ENCODE measurements around the gene ZNF74. TPM values are rescaled to one million over a fixed set of nuclear protein-coding genes. Genes with fewer than 3 reads are reported as not detected.

ZNF74 gene
- total RNA-seq, 4 donors from 2014 or later = 3.0 to 6.9 (median 4.9) TPM

DNA sequence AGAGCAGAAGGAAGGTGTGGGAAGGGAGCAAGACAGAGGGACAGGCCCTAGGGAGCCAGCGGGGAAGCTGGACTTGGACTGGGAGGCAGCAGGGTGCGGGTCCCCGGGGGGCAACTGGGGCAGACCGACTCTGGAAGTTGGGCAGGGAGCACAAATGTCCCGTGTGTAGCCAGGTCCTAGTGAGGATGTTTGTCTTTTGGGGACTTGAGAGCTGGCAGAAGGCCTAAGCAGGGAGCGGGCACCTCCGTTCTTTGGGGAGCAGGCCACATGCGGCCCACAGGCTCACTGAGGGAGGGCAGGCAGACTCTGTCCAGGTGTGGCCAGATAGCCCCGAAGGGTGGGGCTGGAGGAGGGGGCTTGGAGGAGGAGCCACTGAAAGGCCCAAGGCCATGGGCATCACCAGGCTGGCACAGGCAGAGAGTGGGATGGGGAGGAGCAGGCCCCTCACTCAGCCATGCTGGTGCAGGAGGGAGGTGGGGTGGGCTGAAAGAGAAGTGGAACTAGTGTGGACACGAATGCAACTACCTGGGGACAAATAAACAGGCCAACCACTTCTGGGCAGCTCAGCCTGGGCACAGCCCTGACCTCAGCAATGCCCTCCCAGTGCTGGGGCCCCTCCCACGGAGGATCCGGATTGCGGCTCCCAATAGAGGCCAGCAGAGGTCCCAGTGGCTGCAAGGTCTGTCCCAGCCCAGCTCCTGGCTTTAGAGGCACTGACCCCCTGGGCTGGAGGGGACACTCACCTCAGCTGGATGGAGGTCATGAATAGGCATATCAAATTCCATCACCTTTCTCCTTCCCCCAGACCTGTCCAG lies 44.9 kb downstream of the ZNF74 start:
- Histone ChIP-seq H3K9me3 (no peaks in the 10 kb centered on the region), H3K4me1 (peaks cover 0 to 14% of the 10 kb centered on the region in 2 donors), H3K36me3 (peaks cover 0 to 13% of the 10 kb centered on the region in 2 donors), H3K27ac (peak overlapping the region; percentile 66 to 78 (median 72)), H3K4me3 (peak overlapping the region in 2 of 4 donors; percentile 59 to 62), H3K27me3 (peaks cover 20 to 34% (median 24%) of the 10 kb centered on the region in 3 donors)
- in situ Hi-C loops (cut with MboI; ENCODE audit: low sequenced_read_pairs in 4 of 4) (loop anchor here in 1 of 4 donors (25.0 kb wide), 1 partner anchor 248 kb away; no protein-coding TSS in a partner anchor), intact Hi-C loops (cut with DNase I; ENCODE audit: low total_unique reads) (no loop called here)
- DNase-seq (no peak), ATAC-seq (no peak)
- TF ChIP-seq CTCF (IDR thresholded peaks at IDR 0.05 in 4 of 5, conservative IDR thresholded peaks at IDR 0.05 in 1 of 5) (no peak), POLR2A (IDR thresholded peaks at IDR 0.05) (no peak)

GRCh38 chr22:20439556-20439927 lies 45.6 kb downstream of the ZNF74 start:
- intact Hi-C loops (cut with DNase I; ENCODE audit: low total_unique reads) = no loop called here
- Histone ChIP-seq H3K27ac (no peak overlapping the region), H3K9me3 (no peaks in the 10 kb centered on the region), H3K4me3 (no peak overlapping the region), H3K36me3 (peaks cover 0 to 18% of the 10 kb centered on the region in 2 donors), H3K27me3 (peaks cover 20 to 34% (median 24%) of the 10 kb centered on the region in 3 donors), H3K4me1 (peaks cover 0 to 14% of the 10 kb centered on the region in 2 donors)
- no peak for DNase-seq
- in situ Hi-C loops (cut with MboI; ENCODE audit: low sequenced_read_pairs in 4 of 4) = loop anchor here in 1 of 4 donors (25.0 kb wide), 1 partner anchor 248 kb away; no protein-coding TSS in a partner anchor
- TF ChIP-seq POLR2A (IDR thresholded peaks at IDR 0.05) (no peak), CTCF (IDR thresholded peaks at IDR 0.05 in 4 of 5, conservative IDR thresholded peaks at IDR 0.05 in 1 of 5) (no peak)
- ATAC-seq = no peak

- Histone ChIP-seq H3K27ac (no peak overlapping the region), H3K4me1 (peaks cover 0 to 14% of the 10 kb centered on the region in 2 donors), H3K27me3 (peaks cover 20 to 33% (median 24%) of the 10 kb centered on the region in 3 donors), H3K9me3 (no peaks in the 10 kb centered on the region), H3K36me3 (peaks cover 0 to 20% of the 10 kb centered on the region in 2 donors), H3K4me3 (no peak overlapping the region)
- DNase-seq (no peak), ATAC-seq (no peak)
- intact Hi-C loops (cut with DNase I; ENCODE audit: low total_unique reads) = no loop called here
- TF ChIP-seq CTCF (IDR thresholded peaks at IDR 0.05 in 4 of 5, conservative IDR thresholded peaks at IDR 0.05 in 1 of 5) = no peak
- no peak for TF ChIP-seq POLR2A (IDR thresholded peaks at IDR 0.05)
- in situ Hi-C loops (cut with MboI; ENCODE audit: low sequenced_read_pairs in 4 of 4) = loop anchor here in 1 of 4 donors (25.0 kb wide), 1 partner anchor 247 kb away; no protein-coding TSS in a partner anchor
These were observed 46.1 kb downstream of the ZNF74 start for GRCh38 chr22:20439928-20440575.

GRCh38 chr22:20440637-20441591 lies 47.0 kb downstream of the ZNF74 start:
- H3K27ac ChIP-seq = no peak overlapping the region
- H3K9me3 ChIP-seq = no peaks in the 10 kb centered on the region
- H3K4me3 ChIP-seq = no peak overlapping the region
- ATAC-seq (no peak), DNase-seq (no peak)
- peaks cover 14 to 24% (median 18%) of the 10 kb centered on the region in 3 donors for H3K27me3 ChIP-seq
- TF ChIP-seq CTCF (IDR thresholded peaks at IDR 0.05 in 4 of 5, conservative IDR thresholded peaks at IDR 0.05 in 1 of 5) (no peak), POLR2A (IDR thresholded peaks at IDR 0.05) (no peak)
- H3K4me1 ChIP-seq = peaks cover 0 to 13% of the 10 kb centered on the region in 2 donors
- intact Hi-C loops (cut with DNase I; ENCODE audit: low total_unique reads) (no loop called here), in situ Hi-C loops (cut with MboI; ENCODE audit: low sequenced_read_pairs in 4 of 4) (loop anchor here in 1 of 4 donors (25.0 kb wide), 1 partner anchor 246 kb away; no protein-coding TSS in a partner anchor)
- H3K36me3 ChIP-seq = peaks cover 0 to 20% of the 10 kb centered on the region in 2 donors
